ENCODE results near the gene STEEP1.

DNA sequence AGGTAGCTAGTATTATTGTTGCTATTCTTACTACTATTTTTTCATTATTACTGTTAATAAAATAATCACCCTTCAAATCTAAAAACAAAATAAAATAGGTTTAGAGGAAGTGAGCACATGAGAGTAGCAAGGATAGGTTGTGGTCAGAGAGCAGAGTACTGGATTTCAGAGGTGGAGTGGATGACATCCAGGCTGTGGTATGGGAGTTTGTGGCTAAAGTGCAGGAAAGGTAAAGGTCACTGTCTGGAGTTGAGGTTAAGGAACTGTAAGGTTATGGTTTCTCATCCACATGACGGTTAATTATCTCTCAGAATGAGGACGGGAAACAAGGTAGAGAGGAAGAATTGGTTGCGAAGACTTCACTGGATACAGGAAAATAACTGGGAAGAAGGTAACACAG, 27.7 kb downstream of the STEEP1 start:
- TF ChIP-seq CTCF (IDR thresholded peaks at IDR 0.05), result no peak
- TF ChIP-seq POLR2A (IDR thresholded peaks at IDR 0.05), result no peak
